H1 (cell line): Measurements from ENCODE around the gene BTBD8.

ENCODE experiments used
- ATF2 ChIP-seq: IDR thresholded peaks from 2 replicates; pipeline ENCODE4 v1.6.1; 2012; ENCODE audit warnings: low read length, inconsistent platforms
- CBX5 ChIP-seq: fragments of 300-800, 300-1000 bp; sonication (generic); IDR thresholded peaks from 2 replicates; pipeline ENCODE4 v1.7.1; 2016; ENCODE audit warnings: antibody characterized with exemption, low read length, low read depth
- CTCF ChIP-seq, 3 experiments: IDR thresholded peaks; 1 replicate in 2 of 3; 2 replicates in 1 of 3; pipeline versions ENCODE4 v1.5.1 to v1.6.1; 2011; ENCODE audit warnings: low read length in 3 of 3, mild to moderate bottlenecking in 3 of 3, inconsistent platforms in 2 of 3, low read depth in 1 of 3, moderate library complexity in 1 of 3; ENCODE audit not compliant: insufficient read depth in 1 of 3; ENCODE audit errors: control extremely low read depth in 1 of 3
- EP300 ChIP-seq, 2 experiments: IDR thresholded peaks; 1 replicate in 1 of 2; 2 replicates in 1 of 2; pipeline ENCODE4 v1.6.1; 2011 to 2012; ENCODE audit warnings: low read depth in 2 of 2, low read length in 2 of 2, mild to moderate bottlenecking in 2 of 2, borderline replicate concordance in 1 of 2, inconsistent platforms in 1 of 2, moderate library complexity in 1 of 2
- EZH2 ChIP-seq: fragments of 200-600 bp; sonication (generic); IDR thresholded peaks from 2 replicates; pipeline ENCODE4 v1.7.1; 2012; ENCODE audit warnings: low read depth, mild to moderate bottlenecking, moderate library complexity, low read length, inconsistent platforms; ENCODE audit not compliant: severe bottlenecking
- RXRA ChIP-seq: IDR thresholded peaks from 2 replicates; pipeline ENCODE4 v1.6.1; 2011; ENCODE audit warnings: low read depth, mild to moderate bottlenecking, low read length, moderate library complexity; ENCODE audit not compliant: insufficient read depth
- SIN3A ChIP-seq, 2 experiments: IDR thresholded peaks in 1 of 2; conservative IDR thresholded peaks in 1 of 2; 2 replicates each; pipeline ENCODE4 v1.6.1; 2011 to 2012; ENCODE audit warnings: low read length in 2 of 2, improper control_type of control experiment in 1 of 2, low read depth in 1 of 2, mild to moderate bottlenecking in 1 of 2
- SP1 ChIP-seq: IDR thresholded peaks from 2 replicates; pipeline ENCODE4 v1.6.1; 2011; ENCODE audit warnings: low read depth, low read length
- USF2 ChIP-seq: IDR thresholded peaks from 2 replicates; pipeline ENCODE4 v1.6.1; 2011; ENCODE audit warnings: low read length, improper control_type of control experiment

- TF ChIP-seq EP300 (IDR thresholded peaks at IDR 0.05; ENCODE audit: borderline replicate concordance in 1 of 2, low read depth in 2 of 2, low read length in 2 of 2): no peak
- TF ChIP-seq CTCF (IDR thresholded peaks at IDR 0.05; ENCODE audit: control extremely low read depth in 1 of 3, insufficient read depth in 1 of 3, low read depth in 1 of 3, low read length in 3 of 3): no peak
- no peak for TF ChIP-seq SP1
- no peak for TF ChIP-seq USF2
- TF ChIP-seq EZH2: no peak
- no peak for TF ChIP-seq SIN3A (conservative IDR thresholded peaks at IDR 0.05 in 1 of 2, IDR thresholded peaks at IDR 0.05 in 1 of 2; ENCODE audit: low read depth in 1 of 2, low read length in 2 of 2)
- no peak for TF ChIP-seq RXRA
- TF ChIP-seq ATF2: no peak
- TF ChIP-seq CBX5: no peak
Measured at GRCh38 chr1:92134331-92134730, 54.2 kb downstream of the BTBD8 start.
